Endothelial cell of umbilical vein (primary cell): ENCODE measurements around the gene HSCB.

Experiments used
- CTCF ChIP-seq, 2 donors: IDR thresholded peaks; 1 replicate in 1 of 2; 2 replicates in 1 of 2; pipeline ENCODE4 v1.5.1; 2011; ENCODE audit warnings: low read length in 2 of 2, mild to moderate bottlenecking in 2 of 2, moderate library complexity in 2 of 2, control low read depth in 1 of 2, inconsistent platforms in 1 of 2, low read depth in 1 of 2; ENCODE audit not compliant: insufficient read depth in 1 of 2; ENCODE audit errors: extremely low read depth in 1 of 2
- EZH2 ChIP-seq: IDR thresholded peaks from 2 replicates; pipeline ENCODE4 v1.6.1; 2012; ENCODE audit warnings: borderline replicate concordance, low read depth, mild to moderate bottlenecking, moderate library complexity, low read length, inconsistent platforms; ENCODE audit not compliant: severe bottlenecking
- FOS ChIP-seq: IDR thresholded peaks from 2 replicates; pipeline ENCODE4 v1.6.1; 2011; ENCODE audit warnings: mild to moderate bottlenecking, low read length, moderate library complexity, borderline replicate concordance; ENCODE audit not compliant: insufficient read depth
- GATA2 ChIP-seq: IDR thresholded peaks from 2 replicates; pipeline ENCODE4 v1.7.0; 2011; ENCODE audit warnings: low read depth, mild to moderate bottlenecking, moderate library complexity, mixed read lengths, low read length; ENCODE audit not compliant: insufficient read length, insufficient read depth
- POLR2A ChIP-seq: IDR thresholded peaks from 2 replicates; pipeline ENCODE4 v1.6.1; 2012; ENCODE audit warnings: low read depth, mild to moderate bottlenecking, control low read depth, low read length

- TF ChIP-seq POLR2A (no peak), FOS (no peak), CTCF (IDR thresholded peaks at IDR 0.05; ENCODE audit: extremely low read depth in 1 of 2, insufficient read depth in 1 of 2, low read depth in 1 of 2, low read length in 2 of 2) (no peak), EZH2 (no peak), GATA2 (no peak)
These were observed 13.1 kb upstream of the HSCB start for GRCh38 chr22:28728621-28729313.
